Muscle layer of colon (tissue), 2 donors: Measurements from ENCODE around the gene ARHGAP25.

ENCODE experiments used
- H3K27ac ChIP-seq: one replicate; pipeline ENCODE4 v1.7.0; 2013; ENCODE audit warnings: low read depth, mild to moderate bottlenecking, low read length, moderate library complexity
- H3K27me3 ChIP-seq, 2 donors: one replicate each; pipeline ENCODE4 v1.7.0; 2013; ENCODE audit warnings: low read length in 2 of 2, mild to moderate bottlenecking in 2 of 2; ENCODE audit not compliant: insufficient read depth in 2 of 2, control insufficient read depth in 1 of 2
- H3K36me3 ChIP-seq: one replicate; pipeline ENCODE4 v1.7.0; 2013; ENCODE audit warnings: mild to moderate bottlenecking, low read length; ENCODE audit not compliant: insufficient read depth
- H3K4me1 ChIP-seq: one replicate; pipeline ENCODE4 v1.7.0; 2013; ENCODE audit warnings: mild to moderate bottlenecking, low read length; ENCODE audit not compliant: insufficient read depth
- H3K4me3 ChIP-seq, 2 donors: one replicate each; pipeline ENCODE4 v1.7.0; 2013; ENCODE audit warnings: low read length in 2 of 2, low read depth in 1 of 2, mild to moderate bottlenecking in 1 of 2, moderate library complexity in 1 of 2
- H3K9ac ChIP-seq: one replicate; pipeline ENCODE4 v1.7.0; 2013; ENCODE audit warnings: low read length
- H3K9me3 ChIP-seq: one replicate; pipeline ENCODE4 v1.7.0; 2013; ENCODE audit warnings: mild to moderate bottlenecking, low read length
- donor health status: abdominal sarcoma.
- donor health status: Adenocarcinoma of cecum.

ARHGAP25 gene

DNA sequence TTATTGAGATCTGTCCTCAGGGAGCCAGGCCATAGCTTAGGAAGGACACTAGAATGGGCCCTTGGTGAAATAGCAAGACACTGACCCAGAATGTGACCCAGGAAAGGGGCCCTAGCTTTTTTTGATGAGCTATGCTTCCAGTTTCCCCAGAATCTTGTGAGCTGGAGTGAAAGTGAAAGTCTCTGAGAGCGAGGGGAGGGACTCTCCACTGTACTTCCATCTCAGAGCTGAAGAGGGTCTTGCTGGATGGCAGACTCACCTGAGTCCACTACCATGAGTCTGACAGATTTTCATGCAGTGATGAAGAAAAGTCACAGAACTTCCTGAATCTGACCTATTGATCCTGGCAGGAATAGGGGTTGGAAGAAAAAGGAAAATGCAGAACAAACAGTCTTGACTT lies 3.1 kb downstream of the ARHGAP25 start:
- H3K9me3 ChIP-seq = no peaks in the 10 kb centered on the region
- H3K4me3 ChIP-seq = no peak overlapping the region
- H3K27me3 ChIP-seq = no peaks in the 10 kb centered on the region
- no peak overlapping the region for H3K27ac ChIP-seq
- H3K9ac ChIP-seq = no peak overlapping the region
- H3K4me1 ChIP-seq = no peaks in the 10 kb centered on the region
- H3K36me3 ChIP-seq = no peaks in the 10 kb centered on the region

DNA sequence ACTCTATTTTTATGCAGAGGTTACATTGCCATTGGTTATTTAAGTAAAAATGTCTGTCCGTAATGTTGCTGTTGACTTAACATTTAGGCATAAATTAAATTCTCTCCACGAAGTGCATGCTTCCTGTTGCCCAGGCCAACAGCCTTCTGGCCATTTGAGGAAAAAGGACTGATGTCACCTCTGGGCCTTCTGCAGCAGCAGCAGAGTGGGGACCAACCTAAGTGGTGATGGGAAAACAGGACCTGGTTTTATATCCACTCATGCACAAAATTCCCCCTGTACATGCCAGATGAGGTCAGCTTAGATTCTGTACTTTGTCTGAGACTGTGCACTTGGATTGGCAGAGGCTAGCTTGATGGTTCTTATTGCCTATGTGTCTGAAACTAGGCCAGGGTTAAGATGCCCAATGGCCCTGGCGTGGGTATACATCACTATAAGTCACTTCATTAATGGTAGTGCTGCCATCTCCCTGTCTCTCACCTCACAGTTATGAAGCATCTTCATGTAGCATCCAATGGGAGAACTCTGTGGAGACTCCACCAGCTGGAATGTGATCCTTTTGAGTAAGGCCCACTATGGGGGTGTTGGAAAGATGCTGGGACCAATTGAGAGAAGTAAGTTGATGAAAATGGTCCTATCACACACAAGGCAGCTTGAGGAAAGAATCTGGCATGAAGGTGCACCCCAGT lies 4.4 kb downstream of the ARHGAP25 start:
- Histone ChIP-seq H3K9me3 (no peaks in the 10 kb centered on the region), H3K4me1 (no peaks in the 10 kb centered on the region), H3K36me3 (no peaks in the 10 kb centered on the region), H3K27me3 (no peaks in the 10 kb centered on the region), H3K27ac (no peak overlapping the region), H3K4me3 (no peak overlapping the region), H3K9ac (no peak overlapping the region)

DNA sequence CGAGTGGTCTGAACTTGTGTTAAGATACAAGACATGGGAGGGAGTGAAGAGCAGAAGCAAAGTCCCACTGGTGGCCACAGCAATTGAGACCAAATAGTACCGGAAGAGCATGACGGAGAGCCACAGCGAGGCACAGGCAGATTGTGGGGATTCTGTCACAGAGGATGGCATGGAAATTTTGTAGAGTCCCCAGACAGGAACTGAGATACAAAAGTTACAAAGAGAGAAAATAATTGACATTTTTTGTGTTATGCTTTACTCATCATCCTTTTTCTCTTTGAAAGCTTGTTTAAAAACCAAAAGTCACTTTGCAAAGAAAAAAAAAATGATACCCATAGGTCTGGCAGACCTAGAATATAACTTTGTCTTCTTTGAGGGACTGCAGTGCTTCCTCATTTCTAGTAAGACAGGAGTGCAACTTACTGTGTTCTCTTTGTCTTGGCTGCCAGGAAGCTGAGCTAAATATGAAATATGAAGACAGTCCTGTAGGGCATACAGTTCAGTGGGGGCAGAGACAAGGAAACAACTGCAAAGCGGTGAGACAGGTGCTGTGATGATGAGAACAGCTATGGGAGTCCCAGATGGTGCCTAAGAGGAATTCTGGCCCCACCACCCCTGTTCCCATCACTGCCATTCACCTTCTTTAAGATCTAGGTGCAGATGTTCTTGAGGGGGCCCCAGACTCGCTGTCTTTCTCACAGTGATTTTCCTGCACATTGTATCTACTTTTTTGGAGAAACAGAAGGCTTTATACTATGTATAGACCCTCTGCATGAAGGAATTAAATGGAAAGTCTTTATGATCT lies 5.2 kb downstream of the ARHGAP25 start:
- H3K9ac ChIP-seq = no peak overlapping the region
- H3K36me3 ChIP-seq = no peaks in the 10 kb centered on the region
- H3K27me3 ChIP-seq = no peaks in the 10 kb centered on the region
- no peaks in the 10 kb centered on the region for H3K4me1 ChIP-seq
- H3K27ac ChIP-seq = no peak overlapping the region
- no peaks in the 10 kb centered on the region for H3K9me3 ChIP-seq
- H3K4me3 ChIP-seq = no peak overlapping the region

DNA sequence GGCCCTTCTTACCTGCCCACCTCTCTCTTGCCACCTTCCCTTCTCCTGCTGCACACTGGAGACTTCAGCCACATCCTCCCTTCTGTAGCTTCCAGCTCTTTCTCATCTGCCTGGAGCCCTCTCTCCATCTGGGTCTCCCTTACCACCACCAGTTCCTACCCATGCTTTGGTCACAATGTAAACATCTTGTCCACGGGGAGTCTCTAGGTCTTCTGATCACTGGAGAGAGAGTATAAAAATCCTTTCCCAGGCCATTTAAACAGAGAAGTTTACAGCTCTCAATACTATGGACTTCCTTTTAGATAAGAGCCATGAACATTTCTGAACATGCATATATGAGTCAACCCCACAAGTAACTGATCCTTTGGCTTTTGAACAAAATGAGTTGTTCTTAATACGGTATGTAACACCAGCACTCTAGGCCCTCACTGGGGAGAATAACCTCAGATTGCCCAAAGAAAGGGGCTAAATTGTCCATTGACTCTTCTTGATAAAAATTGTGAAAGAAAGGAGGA lies 5.8 kb downstream of the ARHGAP25 start:
- Histone ChIP-seq H3K4me1 (no peaks in the 10 kb centered on the region), H3K27ac (no peak overlapping the region), H3K9ac (no peak overlapping the region), H3K36me3 (no peaks in the 10 kb centered on the region), H3K9me3 (no peaks in the 10 kb centered on the region), H3K27me3 (no peaks in the 10 kb centered on the region), H3K4me3 (no peak overlapping the region)

DNA sequence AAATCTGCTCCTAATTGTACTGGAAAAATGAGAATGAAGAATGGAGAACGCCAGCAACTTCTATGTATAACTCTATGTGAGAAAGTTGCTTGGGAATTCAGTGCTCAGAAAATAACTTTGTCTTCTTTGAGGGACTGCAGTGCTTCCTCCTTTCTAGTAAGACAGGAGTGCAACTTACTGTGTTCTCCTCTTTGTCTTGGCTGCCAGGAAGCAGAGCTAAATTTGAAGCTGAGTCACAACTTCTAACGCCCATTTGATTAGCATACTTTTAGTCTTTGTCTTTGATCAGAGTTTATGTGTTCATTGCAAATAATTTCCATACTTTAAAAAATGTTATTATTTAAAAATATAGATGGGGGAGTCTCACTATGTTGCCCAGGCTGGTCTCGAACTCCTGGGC lies 6.6 kb downstream of the ARHGAP25 start:
- H3K27ac ChIP-seq = no peak overlapping the region
- no peak overlapping the region for H3K9ac ChIP-seq
- no peaks in the 10 kb centered on the region for H3K4me1 ChIP-seq
- H3K27me3 ChIP-seq = no peaks in the 10 kb centered on the region
- no peaks in the 10 kb centered on the region for H3K36me3 ChIP-seq
- no peak overlapping the region for H3K4me3 ChIP-seq
- H3K9me3 ChIP-seq = no peaks in the 10 kb centered on the region

DNA sequence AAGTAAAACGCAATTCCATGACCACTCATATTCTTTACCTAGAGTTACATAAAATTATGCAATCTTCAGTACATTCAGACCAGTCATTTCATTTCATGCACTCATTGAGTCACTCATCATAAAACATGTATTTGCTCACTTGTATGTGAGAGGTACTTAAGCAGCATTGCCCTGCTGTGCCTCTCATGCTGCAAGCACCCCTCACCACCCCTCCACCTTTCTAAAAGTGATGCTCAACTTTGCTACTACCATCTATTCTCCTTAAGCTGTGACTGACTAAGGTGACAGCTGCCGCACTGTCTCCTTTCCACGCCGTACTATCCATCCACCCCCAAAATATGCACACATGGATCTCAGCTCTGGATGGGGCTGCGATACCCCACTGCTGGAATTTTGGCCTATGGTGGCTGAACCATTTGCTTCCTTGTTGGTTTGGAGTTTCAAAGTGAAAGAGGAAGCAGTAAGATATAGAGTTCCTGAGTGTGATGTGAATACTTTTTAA lies 7.2 kb downstream of the ARHGAP25 start:
- H3K9me3 ChIP-seq = no peaks in the 10 kb centered on the region
- H3K27me3 ChIP-seq = no peaks in the 10 kb centered on the region
- H3K27ac ChIP-seq = no peak overlapping the region
- H3K4me1 ChIP-seq = no peaks in the 10 kb centered on the region
- H3K4me3 ChIP-seq = no peak overlapping the region
- H3K9ac ChIP-seq = no peak overlapping the region
- H3K36me3 ChIP-seq = no peaks in the 10 kb centered on the region

DNA sequence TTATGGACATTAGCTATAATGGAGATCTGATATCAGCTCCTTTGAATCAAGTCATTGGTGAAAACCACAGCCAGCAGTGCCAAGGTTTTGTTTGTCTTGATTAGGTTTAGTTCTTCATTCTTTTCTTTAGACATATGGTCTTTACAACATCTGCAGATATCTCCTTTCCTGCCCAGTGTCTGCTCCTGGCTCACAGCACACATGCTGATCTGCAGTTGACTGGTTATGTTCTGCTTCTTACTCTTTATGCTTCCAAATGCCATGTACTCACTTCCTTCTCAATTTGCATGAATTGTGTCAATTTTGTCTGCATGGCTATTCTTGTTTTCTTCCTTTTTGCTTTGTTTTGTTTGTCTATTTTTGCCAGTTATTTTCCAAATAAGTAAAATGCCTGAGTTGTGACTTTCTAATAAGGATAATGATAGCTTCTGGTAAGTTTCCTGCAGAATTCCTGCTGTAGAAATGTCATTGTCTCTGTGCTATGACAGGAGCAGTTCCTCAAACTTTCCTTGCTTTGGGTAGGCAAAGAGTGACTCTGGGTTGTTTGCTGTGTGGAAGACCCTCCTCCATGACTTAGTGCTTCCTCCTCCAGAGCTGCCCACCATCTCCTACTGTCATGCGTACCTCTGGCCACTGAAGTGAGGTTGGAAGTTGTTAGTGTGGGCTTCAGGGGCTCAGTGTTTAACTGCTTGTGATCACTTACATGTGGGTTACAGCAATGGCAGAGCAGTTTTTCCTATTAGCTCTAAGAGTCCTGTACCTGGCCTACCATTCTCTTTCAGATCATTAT lies 8.2 kb downstream of the ARHGAP25 start:
- Histone ChIP-seq H3K9me3 (no peaks in the 10 kb centered on the region), H3K36me3 (no peaks in the 10 kb centered on the region), H3K9ac (no peak overlapping the region), H3K27ac (no peak overlapping the region), H3K4me1 (no peaks in the 10 kb centered on the region), H3K27me3 (no peaks in the 10 kb centered on the region), H3K4me3 (no peak overlapping the region)

DNA sequence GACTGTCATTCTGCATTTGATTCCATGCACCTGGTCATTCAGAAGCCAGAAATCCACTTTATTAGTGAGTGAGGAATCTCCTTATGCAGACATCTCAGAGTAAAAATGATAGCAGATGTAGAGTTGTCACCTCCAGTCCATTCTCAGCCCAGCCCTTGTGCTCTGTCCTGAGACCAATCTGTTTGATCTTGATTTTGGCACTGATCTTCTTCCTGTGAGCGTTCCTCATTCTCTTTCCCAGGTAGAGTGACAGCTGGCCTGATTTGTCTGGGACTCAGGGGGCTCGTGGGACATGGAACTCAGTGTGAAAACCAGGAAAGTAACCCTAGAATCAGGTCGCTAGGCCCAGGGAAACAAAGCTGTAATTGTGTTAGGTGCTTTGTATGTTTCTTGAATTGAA lies 8.9 kb downstream of the ARHGAP25 start:
- Histone ChIP-seq H3K27ac (no peak overlapping the region), H3K9me3 (no peaks in the 10 kb centered on the region), H3K4me3 (no peak overlapping the region), H3K36me3 (no peaks in the 10 kb centered on the region), H3K9ac (no peak overlapping the region), H3K27me3 (no peaks in the 10 kb centered on the region), H3K4me1 (no peaks in the 10 kb centered on the region)

DNA sequence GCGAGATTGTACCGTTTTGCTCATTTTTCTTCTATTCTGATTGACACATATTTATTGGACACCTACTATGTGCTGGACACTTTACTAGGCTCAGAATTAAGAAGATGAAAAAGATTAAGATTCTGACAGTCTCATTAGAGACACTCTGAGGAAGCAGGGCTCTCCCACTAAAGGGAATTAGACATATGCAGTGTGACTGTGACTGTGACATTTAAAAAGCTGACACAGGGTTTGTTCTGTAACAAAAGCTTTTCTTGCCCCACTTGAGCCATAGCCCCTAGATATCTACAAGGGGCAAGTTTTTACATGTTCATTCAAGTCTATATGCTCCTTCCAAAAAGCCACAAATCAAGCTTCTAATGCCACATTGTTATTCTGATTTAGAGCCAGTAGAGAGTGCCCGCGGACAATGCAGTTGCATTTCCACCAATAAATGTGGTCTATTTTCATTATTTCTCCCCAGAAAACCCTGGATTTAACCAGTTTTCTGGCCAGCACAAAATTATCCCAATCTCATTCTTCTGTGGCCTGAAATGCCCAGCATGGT lies 9.8 kb downstream of the ARHGAP25 start:
- H3K9ac ChIP-seq = no peak overlapping the region
- no peaks in the 10 kb centered on the region for H3K4me1 ChIP-seq
- no peaks in the 10 kb centered on the region for H3K27me3 ChIP-seq
- H3K27ac ChIP-seq = no peak overlapping the region
- H3K9me3 ChIP-seq = no peaks in the 10 kb centered on the region
- no peaks in the 10 kb centered on the region for H3K36me3 ChIP-seq
- no peak overlapping the region for H3K4me3 ChIP-seq

DNA sequence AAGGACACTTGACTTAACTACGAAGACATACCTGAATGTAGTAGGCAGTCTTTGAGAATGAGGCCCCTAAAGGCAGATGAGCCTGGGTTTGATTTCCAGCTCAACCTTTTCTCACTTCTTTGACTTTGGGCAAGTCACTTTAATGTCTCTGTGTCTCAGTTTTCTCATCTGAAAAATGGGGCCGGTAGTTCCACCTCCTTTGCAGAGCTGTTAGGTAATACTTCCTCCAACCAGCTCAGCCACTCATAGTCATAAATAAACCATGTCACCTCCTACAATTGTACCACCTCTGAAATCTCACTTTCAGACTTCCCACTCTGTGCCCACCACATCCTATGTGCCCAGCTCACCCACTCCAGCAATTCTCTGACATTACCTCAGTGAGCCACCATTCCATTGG lies 10.4 kb downstream of the ARHGAP25 start:
- Histone ChIP-seq H3K4me1 (no peaks in the 10 kb centered on the region), H3K27ac (no peak overlapping the region), H3K27me3 (no peaks in the 10 kb centered on the region), H3K9me3 (no peaks in the 10 kb centered on the region), H3K4me3 (no peak overlapping the region), H3K9ac (no peak overlapping the region), H3K36me3 (no peaks in the 10 kb centered on the region)

DNA sequence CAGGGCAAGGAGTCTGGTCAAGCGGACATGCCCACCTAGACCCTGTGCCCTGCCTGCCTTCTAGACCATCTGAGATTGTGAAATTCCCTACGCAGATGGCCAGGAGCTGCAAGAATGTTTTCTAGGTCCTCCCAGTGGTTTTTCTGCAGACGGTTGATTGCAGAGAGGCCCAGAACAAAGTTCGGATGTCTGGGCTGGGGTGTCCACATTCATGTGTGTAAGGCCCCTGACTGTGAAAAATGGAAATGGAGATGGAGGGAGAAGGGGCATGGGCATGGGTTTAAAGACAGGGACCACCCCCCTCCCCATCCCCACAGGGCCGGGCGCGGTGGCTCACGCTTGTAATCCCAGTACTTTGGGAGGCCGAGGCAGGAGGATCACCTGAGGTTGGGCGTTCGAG lies 11.8 kb downstream of the ARHGAP25 start:
- no peaks in the 10 kb centered on the region for H3K9me3 ChIP-seq
- no peak overlapping the region for H3K9ac ChIP-seq
- H3K4me1 ChIP-seq = peaks cover 5% of the 10 kb centered on the region
- H3K27ac ChIP-seq = no peak overlapping the region
- no peaks in the 10 kb centered on the region for H3K27me3 ChIP-seq
- no peaks in the 10 kb centered on the region for H3K36me3 ChIP-seq
- no peak overlapping the region for H3K4me3 ChIP-seq
